Measurements from ENCODE around the gene LGALS9C.
"Not testable (repeated sequence)": the region's sequence is repeated elsewhere in the genome, so short reads cannot be mapped to it uniquely, and the experiment has no call there.

Gene LGALS9C

GRCh38 chr17:18530405-18530804 is 53.8 kb downstream of the LGALS9C start:
- DNase-seq (ENCODE audit: low read depth) = not testable (repeated sequence)

- DNase-seq (ENCODE audit: low read depth) = not testable (repeated sequence)
Observed at GRCh38 chr17:18542234-18542633, 65.6 kb downstream of the LGALS9C start.

GRCh38 chr17:18542907-18543306 is 66.3 kb downstream of the LGALS9C start:
- not testable (repeated sequence) for DNase-seq (ENCODE audit: low read depth)
